HTR-8/SVneo (cell line): Measurements from ENCODE around the gene NRXN3.
"Not testable (repeated sequence)": the region's sequence is repeated elsewhere in the genome, so short reads cannot be mapped to it uniquely, and the experiment has no call there.

Source experiments
- DNase-seq: peaks from one replicate; pipeline ENCODE4 v3.0.0; 2011; ENCODE audit warnings: low spot score, mixed read lengths; ENCODE audit not compliant: insufficient read length
- FAIRE-seq: peaks from 2 replicates; lab custom pipeline; 2011; peaks lifted over from hg19 to GRCh38; lab: Jason Lieb, UNC

The NRXN3 gene

GRCh38 chr14:78451319-78451695 lies 281.1 kb downstream of the NRXN3 start:
- no peak for FAIRE-seq
- DNase-seq, result no peak

GRCh38 chr14:78455896-78456435 lies 285.8 kb downstream of the NRXN3 start:
- no peak for FAIRE-seq
- no peak for DNase-seq

DNA sequence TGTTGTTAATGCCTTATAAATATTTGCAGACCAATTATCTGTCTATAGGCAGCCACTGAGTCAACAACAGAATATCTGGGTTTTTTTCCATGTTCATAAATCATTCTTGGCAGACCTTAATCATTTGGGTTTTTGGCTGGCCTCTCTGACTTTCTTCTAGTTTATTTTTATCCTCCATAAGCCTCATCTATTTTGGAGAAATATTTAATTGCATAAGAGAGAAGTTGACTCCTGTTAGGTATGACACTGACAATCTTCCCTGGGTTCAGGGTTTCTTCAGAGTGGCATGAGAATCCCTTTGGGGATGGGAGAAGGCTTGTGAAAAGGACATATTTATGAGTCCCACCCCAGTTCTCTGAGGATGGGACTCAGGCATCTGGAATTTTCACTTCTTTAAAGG lies 299.8 kb downstream of the NRXN3 start:
- DNase-seq, result no peak

GRCh38 chr14:78479127-78479780 lies 309.1 kb downstream of the NRXN3 start:
- DNase-seq, result no peak

More for the DNA sequence above, 299.8 kb downstream of the NRXN3 start:
- FAIRE-seq, result no peak

GRCh38 chr14:78484028-78484427 lies 313.9 kb downstream of the NRXN3 start:
- DNase-seq (no peak), FAIRE-seq (no peak)

More at GRCh38 chr14:78479127-78479780, 309.1 kb downstream of the NRXN3 start:
- FAIRE-seq, result no peak

DNA sequence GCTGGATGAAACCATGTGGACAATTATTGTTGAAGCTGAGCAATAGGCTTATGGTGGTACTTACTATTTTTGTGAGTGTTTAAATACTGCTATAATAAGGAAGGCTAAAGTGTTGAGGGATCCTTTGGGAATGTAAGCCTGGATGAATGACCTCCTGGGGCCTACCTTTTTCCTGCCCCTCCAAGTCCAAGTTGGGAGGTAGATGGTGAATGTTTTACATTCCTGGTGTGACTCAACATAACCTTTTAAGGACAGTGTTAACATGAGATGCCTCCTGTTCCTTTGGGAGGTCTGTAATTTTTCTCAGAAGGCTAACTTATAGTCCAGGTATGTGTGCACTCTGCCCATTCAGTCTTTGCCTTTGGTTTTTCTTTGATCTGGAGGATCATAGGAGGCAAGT lies 315.9 kb downstream of the NRXN3 start:
- FAIRE-seq (no peak), DNase-seq (no peak)

GRCh38 chr14:78486621-78487020 lies 316.4 kb downstream of the NRXN3 start:
- no peak for FAIRE-seq

GRCh38 chr14:78487573-78487972 lies 317.4 kb downstream of the NRXN3 start:
- not testable (repeated sequence) for FAIRE-seq, DNase-seq

More at GRCh38 chr14:78486621-78487020, 316.4 kb downstream of the NRXN3 start:
- DNase-seq, result no peak

DNA sequence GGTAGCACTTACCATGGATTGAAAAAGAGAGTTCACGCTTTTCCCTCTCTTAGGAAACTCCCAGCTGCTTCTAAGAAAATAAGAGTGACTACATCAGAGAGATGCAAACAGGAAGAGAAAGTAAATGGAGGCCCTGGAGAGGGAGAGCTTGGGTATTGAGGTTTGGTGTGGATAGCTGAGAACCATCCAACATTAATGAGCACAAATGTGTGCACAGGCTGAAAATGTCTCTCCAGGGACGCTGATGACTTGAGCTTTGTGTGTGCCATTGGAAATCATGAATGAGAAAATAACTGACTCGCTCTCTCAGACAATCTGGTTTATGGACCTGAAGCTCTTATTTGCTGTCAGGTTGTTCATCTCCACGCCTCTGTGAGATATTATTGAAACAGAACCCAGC lies 318.8 kb downstream of the NRXN3 start:
- no peak for FAIRE-seq
- no peak for DNase-seq

- FAIRE-seq (no peak), DNase-seq (no peak)
Observed at GRCh38 chr14:78491048-78491447, 320.9 kb downstream of the NRXN3 start.

DNA sequence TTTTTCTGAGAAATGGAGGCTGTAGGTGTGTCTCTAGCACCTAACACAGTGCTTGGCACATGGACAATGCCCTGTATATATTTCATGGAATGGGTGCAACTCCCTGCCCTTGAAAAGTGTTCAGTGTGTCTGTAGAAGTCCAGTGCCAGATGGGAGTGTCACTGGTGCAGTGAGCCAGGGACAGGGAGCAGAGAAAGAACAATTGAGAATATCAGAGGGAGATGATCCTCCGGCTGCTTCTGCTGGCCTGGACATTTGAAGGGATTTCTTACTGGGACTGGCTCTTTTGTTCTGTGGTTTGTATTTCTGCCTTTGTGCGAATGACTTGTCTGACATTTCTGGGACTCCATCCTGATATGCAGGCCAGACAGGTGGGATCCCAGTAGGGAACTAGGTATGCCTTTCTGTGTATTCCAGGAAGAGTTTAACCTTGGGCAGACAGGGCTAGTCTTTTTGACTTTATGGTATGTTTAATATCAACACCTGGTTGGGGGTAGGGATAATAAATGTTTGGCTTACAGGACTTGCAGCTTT lies 328.0 kb downstream of the NRXN3 start:
- DNase-seq, result no peak
- FAIRE-seq, result no peak

- FAIRE-seq, result no peak
- no peak for DNase-seq
Observed at GRCh38 chr14:78501909-78502308, 331.7 kb downstream of the NRXN3 start.

DNA sequence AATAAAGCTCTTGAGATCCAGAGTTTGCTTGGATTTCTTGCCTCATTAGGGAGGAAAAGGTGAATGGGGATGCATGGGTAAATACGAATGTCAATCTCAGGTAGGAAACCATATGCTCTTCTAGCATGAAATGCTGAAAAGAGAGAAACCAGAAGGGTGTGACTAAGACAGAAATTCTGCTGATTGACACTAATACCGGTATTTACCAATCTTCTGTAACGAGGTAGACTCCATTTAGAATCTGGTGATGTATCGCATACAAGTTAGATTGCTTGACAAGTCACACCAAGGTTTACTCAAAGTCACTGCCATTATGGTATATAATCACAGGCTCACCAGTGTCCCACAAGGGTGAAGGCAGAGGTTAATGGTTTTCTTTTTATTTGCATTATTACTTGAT lies 337.9 kb downstream of the NRXN3 start:
- DNase-seq, result no peak
- FAIRE-seq, result no peak

- FAIRE-seq (no peak), DNase-seq (no peak)
Observed at GRCh38 chr14:78509516-78509915, 339.3 kb downstream of the NRXN3 start.

- FAIRE-seq, result no peak
- DNase-seq, result no peak
Observed at GRCh38 chr14:78512021-78512420, 341.8 kb downstream of the NRXN3 start.

DNA sequence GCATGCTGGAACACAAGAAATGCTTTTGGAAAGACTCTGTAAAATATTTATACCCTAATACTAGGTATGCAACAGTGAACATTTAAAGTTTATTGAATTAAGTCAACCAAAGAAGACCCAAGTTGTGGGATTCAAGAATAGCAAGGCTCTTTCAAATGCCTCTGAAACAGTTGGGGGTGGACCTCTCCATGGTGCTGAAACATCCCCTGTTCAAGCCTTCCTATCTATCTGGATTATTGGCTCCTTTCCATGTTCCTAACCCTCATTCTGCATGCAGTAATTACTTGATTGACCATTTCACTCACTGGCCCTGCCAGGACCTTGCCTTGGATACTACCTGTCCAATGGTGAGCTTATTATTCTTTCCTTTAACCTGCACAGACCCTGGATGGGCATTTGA lies 349.7 kb downstream of the NRXN3 start:
- no peak for DNase-seq

GRCh38 chr14:78524196-78524595 lies 354.0 kb downstream of the NRXN3 start:
- no peak for FAIRE-seq
- DNase-seq, result no peak

More for the DNA sequence above, 349.7 kb downstream of the NRXN3 start:
- no peak for FAIRE-seq

GRCh38 chr14:78524766-78525165 lies 354.6 kb downstream of the NRXN3 start:
- FAIRE-seq, result no peak
- DNase-seq, result no peak

DNA sequence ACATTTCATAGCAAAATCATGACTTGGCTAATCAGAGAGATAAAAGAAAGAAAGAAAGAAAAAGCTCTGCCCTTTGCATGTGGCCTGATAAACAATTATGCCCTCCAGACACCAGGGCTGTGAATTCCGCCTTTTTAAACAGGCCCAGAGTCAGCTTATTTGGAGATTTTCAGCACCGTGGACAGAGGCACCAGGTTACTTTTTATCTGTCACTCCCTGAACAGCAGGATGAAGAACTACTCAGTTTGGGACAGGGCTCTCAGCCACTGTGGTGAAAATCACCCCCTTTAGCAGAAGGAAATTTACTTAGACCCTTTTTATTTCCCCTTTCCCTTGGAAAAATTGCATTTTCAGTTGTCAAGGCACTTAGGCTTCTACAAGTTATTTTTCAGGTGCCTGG lies 359.9 kb downstream of the NRXN3 start:
- FAIRE-seq (no peak), DNase-seq (no peak)

GRCh38 chr14:78534141-78534540 lies 364.0 kb downstream of the NRXN3 start:
- FAIRE-seq, result no peak
- DNase-seq, result no peak

- FAIRE-seq (no peak), DNase-seq (no peak)
Observed at GRCh38 chr14:78535041-78535440, 364.9 kb downstream of the NRXN3 start.

- FAIRE-seq, DNase-seq: not testable (repeated sequence)
Observed at GRCh38 chr14:78541788-78542187, 371.6 kb downstream of the NRXN3 start.
